HG02588 (cell line): ENCODE measurements around the gene C10orf88.
A peak's percentile ranks its signal among the peaks of the same experiment; 100 is the strongest.

Experiments
- ATAC-seq: cut with Tn5 transposase; IDR thresholded peaks from one replicate; pipeline ENCODE4 v1.9.1; 2021; ENCODE audit warnings: mild to moderate bottlenecking, moderate library complexity; ENCODE audit not compliant: unreplicated experiment

C10orf88 gene

GRCh38 chr10:122953902-122954730 is at the start of gene C10orf88:
TSS of gene C10orf88 (minus strand) at chr10:122954227. CDS start at chr10:122954178, 49 bp downstream.
- peak; percentile 98 for ATAC-seq

GRCh38 chr10:123001370-123001769 is 47.3 kb upstream of the C10orf88 start:
- no peak for ATAC-seq

DNA sequence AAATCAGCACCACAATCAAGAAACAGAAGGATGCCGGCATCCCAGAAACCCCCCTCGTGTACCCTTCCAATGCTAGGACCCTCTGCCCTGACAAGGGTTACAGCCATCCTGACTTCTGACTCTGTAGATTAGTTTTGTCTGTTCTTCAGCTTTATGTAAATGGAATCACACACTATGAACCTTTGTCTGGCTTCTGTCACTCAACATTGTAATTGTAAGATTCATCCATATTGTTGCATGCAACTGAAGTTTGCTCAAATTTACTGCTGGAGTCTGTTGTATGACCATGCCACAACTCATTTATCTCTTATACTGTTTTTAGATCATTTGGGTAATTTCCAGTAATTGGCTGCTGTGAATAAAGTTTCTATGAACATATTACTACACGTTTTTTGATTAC is 46.1 kb upstream of the C10orf88 start:
- ATAC-seq = no peak

DNA sequence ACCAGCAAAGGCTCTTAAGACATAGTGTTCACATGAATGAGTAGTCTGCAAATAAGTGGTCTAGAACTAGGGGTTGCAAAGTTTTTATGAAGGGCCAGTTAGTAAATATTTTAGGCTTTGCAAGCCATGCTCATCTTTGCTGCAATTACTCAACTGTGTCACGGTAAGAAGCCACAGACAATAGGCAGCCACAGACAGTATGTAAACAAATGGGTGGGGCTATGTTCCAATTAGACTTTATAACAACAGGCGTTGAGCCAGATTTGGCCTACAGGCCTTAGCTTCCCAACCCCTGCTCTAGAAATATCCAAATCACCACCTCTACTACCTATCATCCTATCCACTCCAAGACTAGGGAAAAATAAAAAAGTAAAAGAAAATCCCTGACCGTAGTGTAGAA is 45.3 kb upstream of the C10orf88 start:
- ATAC-seq = no peak

GRCh38 chr10:122998934-122999333 is 44.9 kb upstream of the C10orf88 start:
- no peak for ATAC-seq

- ATAC-seq = no peak
Measured at GRCh38 chr10:122998360-122998917, 44.4 kb upstream of the C10orf88 start.

GRCh38 chr10:122997864-122998263 is 43.8 kb upstream of the C10orf88 start:
- ATAC-seq = no peak

- ATAC-seq = no peak
Measured at GRCh38 chr10:122995936-122996335, 41.9 kb upstream of the C10orf88 start.

GRCh38 chr10:122993797-122994336 is 39.8 kb upstream of the C10orf88 start:
- no peak for ATAC-seq

GRCh38 chr10:122992031-122992585 is 38.1 kb upstream of the C10orf88 start:
- ATAC-seq = no peak

DNA sequence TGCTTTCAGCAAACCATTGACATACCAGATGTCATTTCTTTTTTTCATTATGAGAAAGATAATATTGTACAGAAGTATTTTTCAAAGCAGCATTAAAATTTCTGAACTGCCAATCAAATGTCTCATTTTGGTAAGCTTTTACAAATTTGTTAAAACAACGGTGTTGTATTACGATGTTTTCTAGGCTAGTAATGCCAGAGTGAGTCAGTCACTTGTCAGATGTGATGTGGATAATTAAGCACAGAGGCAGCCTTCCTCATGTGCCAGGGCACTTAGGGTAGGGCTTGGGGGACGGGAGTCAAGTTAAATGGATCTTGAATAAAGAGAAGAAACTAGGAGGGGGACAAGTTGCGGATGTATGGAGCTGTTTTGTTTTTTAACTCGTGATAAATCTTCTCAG is 36.3 kb upstream of the C10orf88 start:
- no peak for ATAC-seq

DNA sequence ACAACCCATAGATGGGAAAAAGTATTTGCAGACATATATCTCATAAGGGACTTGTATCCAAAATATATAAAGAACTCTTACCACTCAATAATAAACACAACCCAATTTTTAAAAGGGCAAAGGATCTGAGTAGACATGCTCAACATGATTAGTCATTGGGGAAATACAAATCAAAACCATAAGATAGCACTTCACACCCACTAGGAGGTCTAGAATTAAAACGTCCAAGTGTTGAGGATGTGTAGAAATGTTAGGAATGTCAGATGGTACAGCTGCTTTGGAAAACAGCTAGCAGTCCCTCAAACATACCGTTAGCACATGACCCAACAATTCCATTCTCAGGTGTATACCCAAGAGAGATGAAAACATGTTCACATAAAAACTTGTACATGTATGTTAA is 34.5 kb upstream of the C10orf88 start:
- no peak for ATAC-seq

DNA sequence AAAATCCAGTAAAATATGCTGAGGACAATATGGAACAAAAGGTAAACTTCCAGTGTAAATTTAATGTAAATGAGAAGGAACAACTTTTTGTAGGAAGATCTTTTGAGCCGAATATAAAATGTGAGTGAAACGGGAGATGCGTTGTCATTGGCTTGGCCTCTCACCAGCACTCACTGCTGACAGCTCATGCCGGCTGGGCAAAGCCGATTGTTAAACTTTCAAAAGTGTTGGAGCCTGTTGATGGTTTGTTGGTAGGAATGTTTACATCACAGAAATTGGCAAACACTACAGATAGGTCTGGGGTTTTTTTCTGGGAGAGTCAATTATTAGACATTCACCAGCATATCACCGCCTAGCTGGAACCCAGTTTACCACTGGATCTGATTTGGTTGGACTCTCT is 32.3 kb upstream of the C10orf88 start:
- ATAC-seq = no peak

- no peak for ATAC-seq
Measured at GRCh38 chr10:122984708-122985107, 30.7 kb upstream of the C10orf88 start.

DNA sequence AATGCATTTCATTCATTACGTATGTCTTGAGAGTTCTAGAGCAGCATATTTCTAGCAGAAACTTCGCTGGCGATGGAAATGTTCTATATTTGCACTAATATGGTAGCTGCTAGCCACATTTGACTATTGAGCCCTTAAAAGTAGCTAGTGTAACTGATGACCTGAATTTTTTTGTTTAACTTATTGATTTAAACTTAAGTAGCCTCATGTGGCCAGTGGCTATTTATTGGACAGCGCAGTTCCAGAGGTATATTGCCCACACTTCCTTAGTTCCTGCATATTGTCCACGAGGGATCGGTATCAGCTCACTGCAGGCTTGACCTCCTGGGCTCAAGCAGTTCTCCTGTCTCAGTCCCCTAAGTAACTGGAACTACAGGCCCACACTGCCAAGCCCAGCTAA is 29.9 kb upstream of the C10orf88 start:
- no peak for ATAC-seq

GRCh38 chr10:122981066-122981464 is 27.0 kb upstream of the C10orf88 start:
- no peak for ATAC-seq

- peak; percentile 95 for ATAC-seq
Measured at GRCh38 chr10:122980209-122981065, 26.4 kb upstream of the C10orf88 start, which contains the start of gene PSTK. TSS of gene PSTK (plus strand) at chr10:122980401. CDS start at chr10:122980480, 79 bp downstream.

DNA sequence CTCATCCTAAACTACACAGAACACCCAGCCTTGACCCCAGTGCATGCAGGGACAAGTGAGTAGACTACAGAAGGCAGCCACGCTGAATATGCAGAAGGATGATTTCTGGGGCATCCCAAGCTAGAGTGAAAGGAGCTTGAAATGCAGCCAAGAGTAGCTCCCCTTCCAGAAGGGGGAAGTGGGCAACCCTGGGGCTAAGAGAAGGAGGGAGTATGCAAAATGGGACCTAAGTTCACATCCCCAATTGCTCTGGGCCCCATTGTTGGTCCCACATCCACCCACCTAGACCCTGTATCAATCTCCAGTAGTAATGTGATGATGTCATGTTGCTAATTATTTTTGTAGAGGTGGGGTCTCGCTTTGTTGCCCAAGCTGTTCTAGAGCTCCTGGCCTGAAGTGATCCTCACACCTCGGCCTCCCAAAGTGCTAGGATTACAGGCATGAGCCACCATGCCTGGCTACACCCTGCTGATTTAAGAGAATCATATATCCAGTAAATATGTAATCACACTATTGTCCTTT is 20.6 kb upstream of the C10orf88 start:
- no peak for ATAC-seq

DNA sequence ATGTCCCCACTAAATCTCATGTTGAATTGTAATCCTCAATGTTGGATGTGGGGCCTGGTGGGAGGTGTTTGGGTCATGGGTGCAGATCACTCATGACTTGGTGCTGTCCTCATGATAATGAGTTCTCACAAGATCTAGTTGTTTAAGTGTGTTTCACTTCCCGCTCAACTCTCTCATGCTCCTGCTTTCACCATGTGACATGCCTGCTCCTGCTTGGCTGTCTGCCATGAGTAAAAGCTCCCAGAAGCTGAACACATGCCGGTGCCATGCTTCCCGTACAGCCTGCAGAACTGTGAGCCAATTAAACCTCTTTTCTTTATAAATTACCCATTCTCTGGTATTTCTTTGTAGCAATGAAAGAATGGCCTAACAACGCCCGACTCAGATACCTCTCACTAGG is 20.0 kb upstream of the C10orf88 start:
- no peak for ATAC-seq

GRCh38 chr10:122968698-122969097 is 14.7 kb upstream of the C10orf88 start:
- ATAC-seq = no peak

GRCh38 chr10:122966879-122967278 is 12.9 kb upstream of the C10orf88 start:
- ATAC-seq = no peak
